HUES64 (cell line): Measurements from ENCODE around the gene KMT5B.

Experiments used
- H3K27ac ChIP-seq: 2 replicates; pipeline ENCODE4 v1.7.0; 2013; ENCODE audit warnings: low read depth, low read length, inconsistent platforms
- H3K27me3 ChIP-seq: 2 replicates; pipeline ENCODE4 v1.6.1; 2013; ENCODE audit warnings: mild to moderate bottlenecking, low read length; ENCODE audit not compliant: insufficient read depth
- H3K36me3 ChIP-seq: 2 replicates; pipeline ENCODE4 v1.6.1; 2013; ENCODE audit warnings: mild to moderate bottlenecking, low read length; ENCODE audit not compliant: insufficient read depth
- H3K4me1 ChIP-seq: 2 replicates; pipeline ENCODE4 v1.6.1; 2013; ENCODE audit warnings: mild to moderate bottlenecking, low read length, moderate library complexity; ENCODE audit not compliant: insufficient read depth
- H3K4me3 ChIP-seq: 2 replicates; pipeline ENCODE4 v1.5.1; 2013; ENCODE audit warnings: mild to moderate bottlenecking, low read length, moderate library complexity
- H3K9ac ChIP-seq: 2 replicates; pipeline ENCODE4 v1.6.1; 2013; ENCODE audit warnings: mild to moderate bottlenecking, low read depth, low read length
- H3K9me3 ChIP-seq: 2 replicates; pipeline ENCODE4 v1.6.1; 2013; ENCODE audit warnings: low read depth, low read length; ENCODE audit not compliant: insufficient read depth
- WGBS: fragments of 150-250, 120-280 bp; methylation state at CpG from one replicate; pipeline ENCODE4 v1.1.7; 2013; ENCODE audit warnings: missing lambda C conversion rate; 5-methylcytosine and 5-hydroxymethylcytosine counted together

KMT5B gene

GRCh38 chr11:68200639-68201038 is 12.5 kb downstream of the KMT5B start:
- Histone ChIP-seq H3K27ac (no peak overlapping the region), H3K4me1 (peaks cover 26% of the 10 kb centered on the region), H3K9ac (0 out of 2 replicates have a peak overlapping the region, but pooled peaks have one; percentile 27), H3K4me3 (no peak overlapping the region), H3K27me3 (no peaks in the 10 kb centered on the region), H3K36me3 (no peaks in the 10 kb centered on the region), H3K9me3 (no peaks in the 10 kb centered on the region)
- 84% methylated on average over 3 of the region's 3 CpGs for WGBS

- H3K27me3 ChIP-seq, result no peaks in the 10 kb centered on the region
- no peak overlapping the region for H3K27ac ChIP-seq
- no peak overlapping the region for H3K4me3 ChIP-seq
- H3K9me3 ChIP-seq, result no peaks in the 10 kb centered on the region
- H3K4me1 ChIP-seq, result peaks cover 26% of the 10 kb centered on the region
- no peak overlapping the region for H3K9ac ChIP-seq
- H3K36me3 ChIP-seq, result no peaks in the 10 kb centered on the region
- 92% methylated on average over 8 of the region's 8 CpGs for WGBS
Measured at GRCh38 chr11:68199295-68199987, 13.7 kb downstream of the KMT5B start.

- Histone ChIP-seq H3K9me3 (no peaks in the 10 kb centered on the region), H3K9ac (no peak overlapping the region), H3K36me3 (no peaks in the 10 kb centered on the region), H3K27me3 (no peaks in the 10 kb centered on the region), H3K4me1 (peaks cover 30% of the 10 kb centered on the region), H3K27ac (no peak overlapping the region), H3K4me3 (no peak overlapping the region)
Measured at GRCh38 chr11:68196219-68196618, 16.9 kb downstream of the KMT5B start.

DNA sequence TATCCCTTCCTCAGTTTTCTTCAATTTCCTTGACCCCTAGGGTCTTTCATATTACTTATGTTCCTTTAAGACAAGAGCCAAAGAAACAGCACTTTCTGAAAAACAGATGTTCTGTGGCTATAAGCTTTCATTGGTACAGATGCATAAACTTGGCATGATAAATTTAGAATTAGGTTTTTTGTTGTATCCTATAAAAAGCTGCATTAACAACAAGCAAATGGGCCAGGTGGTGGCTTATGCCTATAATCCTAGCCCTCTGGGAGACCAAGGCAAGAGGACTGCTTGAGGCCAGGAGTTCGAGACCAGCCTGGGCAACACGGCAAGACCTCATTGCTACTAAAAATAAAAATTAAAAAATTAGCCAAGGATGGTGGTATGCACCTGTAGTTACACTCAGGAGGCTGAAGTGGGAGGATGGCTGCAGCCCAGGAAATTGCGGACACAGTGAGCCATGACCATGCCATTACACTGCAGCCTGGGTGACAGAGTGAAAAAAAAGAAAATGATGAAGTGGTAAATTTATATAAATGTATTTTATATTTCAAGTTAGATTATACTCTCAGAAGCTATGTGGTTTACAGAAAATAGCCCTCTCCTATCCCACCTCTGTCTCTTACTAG is 18.3 kb downstream of the KMT5B start:
- Histone ChIP-seq H3K9me3 (no peaks in the 10 kb centered on the region), H3K9ac (no peak overlapping the region), H3K27ac (no peak overlapping the region), H3K27me3 (no peaks in the 10 kb centered on the region), H3K4me1 (peaks cover 17% of the 10 kb centered on the region), H3K36me3 (peaks cover 4% of the 10 kb centered on the region; the same call in 1 of the 2 replicates), H3K4me3 (no peak overlapping the region)
- WGBS, result 92% methylated on average over 2 of the region's 3 CpGs

DNA sequence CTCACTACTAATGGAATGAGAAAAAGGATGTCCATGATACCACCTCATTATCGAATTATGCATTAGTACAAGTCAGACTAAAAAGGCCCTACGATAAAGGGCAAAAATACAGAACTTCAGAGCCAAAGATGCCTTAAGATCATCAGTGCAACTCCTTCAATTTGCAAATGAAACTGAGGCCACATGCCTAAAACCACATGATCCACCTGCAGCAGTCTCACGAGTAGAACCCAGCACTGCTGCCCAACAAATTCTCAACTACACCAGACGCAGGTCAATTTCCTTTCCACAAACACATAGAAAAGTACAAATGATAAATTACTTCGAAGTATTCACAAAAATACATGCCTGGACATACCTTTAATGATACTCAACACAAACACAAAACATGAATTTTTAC is 20.1 kb downstream of the KMT5B start:
- no peak overlapping the region for H3K27ac ChIP-seq
- 88% methylated on average over 5 of the region's 5 CpGs for WGBS

GRCh38 chr11:68191661-68192579 is 21.2 kb downstream of the KMT5B start:
- Histone ChIP-seq H3K4me1 (peaks cover 17% of the 10 kb centered on the region), H3K9me3 (no peaks in the 10 kb centered on the region), H3K4me3 (no peak overlapping the region), H3K27me3 (no peaks in the 10 kb centered on the region), H3K9ac (no peak overlapping the region), H3K27ac (no peak overlapping the region), H3K36me3 (peaks cover 16% of the 10 kb centered on the region)
- WGBS, result 98% methylated on average over 5 of the region's 5 CpGs

More for the DNA sequence above, 20.1 kb downstream of the KMT5B start:
- Histone ChIP-seq H3K36me3 (peaks cover 9% of the 10 kb centered on the region; the same call in 1 of the 2 replicates), H3K9ac (no peak overlapping the region), H3K9me3 (no peaks in the 10 kb centered on the region), H3K27me3 (no peaks in the 10 kb centered on the region), H3K4me1 (peaks cover 17% of the 10 kb centered on the region), H3K4me3 (no peak overlapping the region)

- peaks cover 30% of the 10 kb centered on the region for H3K36me3 ChIP-seq
- peaks cover 29% of the 10 kb centered on the region for H3K4me1 ChIP-seq
- no peaks in the 10 kb centered on the region for H3K27me3 ChIP-seq
- H3K27ac ChIP-seq, result no peak overlapping the region
- H3K9ac ChIP-seq, result no peak overlapping the region
- H3K9me3 ChIP-seq, result no peaks in the 10 kb centered on the region
- H3K4me3 ChIP-seq, result no peak overlapping the region
- 100% methylated on average over 3 of the region's 3 CpGs for WGBS
Measured at GRCh38 chr11:68189888-68190287, 23.2 kb downstream of the KMT5B start.

DNA sequence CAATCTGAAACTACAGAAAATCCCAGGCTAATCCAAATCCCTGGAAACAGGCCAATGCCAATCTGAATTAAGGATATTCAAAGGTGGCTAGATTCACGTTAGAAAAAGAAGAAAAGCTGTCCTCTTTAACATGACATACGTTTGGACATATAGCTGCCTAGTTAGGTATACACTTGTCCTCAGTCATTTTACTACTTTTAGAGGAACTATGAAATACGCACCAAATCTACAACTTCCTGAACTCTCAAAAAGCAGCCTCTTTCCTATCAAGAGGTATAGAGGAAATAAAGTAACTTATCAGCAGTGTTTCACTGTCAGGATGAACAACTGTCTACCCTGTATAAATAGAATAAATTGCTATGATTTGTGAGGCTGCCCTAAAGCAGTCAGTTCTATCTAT is 24.0 kb downstream of the KMT5B start:
- H3K4me1 ChIP-seq, result peaks cover 29% of the 10 kb centered on the region
- 95% methylated on average over 3 of the region's 3 CpGs for WGBS
- no peak overlapping the region for H3K27ac ChIP-seq
- H3K9ac ChIP-seq, result no peak overlapping the region
- no peaks in the 10 kb centered on the region for H3K27me3 ChIP-seq
- H3K4me3 ChIP-seq, result no peak overlapping the region
- peaks cover 38% of the 10 kb centered on the region for H3K36me3 ChIP-seq
- no peaks in the 10 kb centered on the region for H3K9me3 ChIP-seq

DNA sequence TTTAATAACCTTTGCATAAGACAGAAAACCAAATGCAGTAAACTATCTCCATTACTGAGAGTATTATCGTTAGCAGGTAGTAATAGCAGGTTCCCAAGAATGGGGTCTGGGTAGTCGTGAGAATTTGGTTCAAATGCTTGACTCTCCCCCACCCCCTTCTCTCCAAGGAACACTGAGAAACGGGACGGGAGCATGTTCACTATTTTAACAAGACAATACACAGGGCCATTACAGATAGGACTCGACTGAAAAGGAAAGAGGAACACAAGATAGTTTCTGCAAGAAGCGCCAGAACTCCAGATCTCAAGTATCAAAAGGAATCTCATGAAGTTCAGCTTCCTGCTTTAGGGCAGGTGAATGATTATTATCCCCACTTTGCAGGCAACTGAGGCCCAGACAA is 27.0 kb downstream of the KMT5B start:
- 38% methylated on average over 5 of the region's 6 CpGs for WGBS
- H3K9me3 ChIP-seq, result no peaks in the 10 kb centered on the region
- no peak overlapping the region for H3K9ac ChIP-seq
- peak overlapping the region; percentile 38; the same call in 1 of the 2 replicates for H3K27ac ChIP-seq
- no peak overlapping the region for H3K4me3 ChIP-seq
- no peaks in the 10 kb centered on the region for H3K27me3 ChIP-seq
- peaks cover 58% of the 10 kb centered on the region for H3K36me3 ChIP-seq
- peaks cover 13% of the 10 kb centered on the region for H3K4me1 ChIP-seq

- peaks cover 74% of the 10 kb centered on the region for H3K36me3 ChIP-seq
- no peaks in the 10 kb centered on the region for H3K9me3 ChIP-seq
Measured at GRCh38 chr11:68181719-68182451, 31.2 kb downstream of the KMT5B start.

More at GRCh38 chr11:68181719-68182451, 31.2 kb downstream of the KMT5B start:
- Histone ChIP-seq H3K27ac (no peak overlapping the region), H3K4me3 (no peak overlapping the region), H3K27me3 (no peaks in the 10 kb centered on the region), H3K4me1 (peaks cover 13% of the 10 kb centered on the region), H3K9ac (no peak overlapping the region)
- 92% methylated on average over 7 of the region's 7 CpGs for WGBS
